ENCODE data around the gene RBMS3. TPM values are rescaled to one million over a fixed set of nuclear protein-coding genes. Genes with fewer than 3 reads are reported as not detected.

The RBMS3 gene
- total RNA-seq, 1 donor from 2014 or later, result 23.7 TPM

GRCh38 chr3:29344935-29345334 lies 64.1 kb downstream of the RBMS3 start:
- TF ChIP-seq CTCF (IDR thresholded peaks at IDR 0.05; ENCODE audit: insufficient read depth, low read length, poor library complexity, severe bottlenecking), result no peak
- no peak overlapping the region for H3K4me3 ChIP-seq (ENCODE audit: low read depth, low read length)
- no peaks in the 10 kb centered on the region for H3K27me3 ChIP-seq (ENCODE audit: control insufficient read depth, insufficient read depth, low read length)
- no peaks in the 10 kb centered on the region for H3K36me3 ChIP-seq (ENCODE audit: control insufficient read depth, insufficient read depth, low read length)
- no peak for DNase-seq (ENCODE audit: low read depth)

GRCh38 chr3:29345516-29346300 lies 64.8 kb downstream of the RBMS3 start:
- H3K36me3 ChIP-seq (ENCODE audit: control insufficient read depth, insufficient read depth, low read length), result no peaks in the 10 kb centered on the region
- TF ChIP-seq CTCF (IDR thresholded peaks at IDR 0.05; ENCODE audit: insufficient read depth, low read length, poor library complexity, severe bottlenecking), result no peak

GRCh38 chr3:29346828-29347227 lies 66.0 kb downstream of the RBMS3 start:
- no peak for TF ChIP-seq CTCF (IDR thresholded peaks at IDR 0.05; ENCODE audit: insufficient read depth, low read length, poor library complexity, severe bottlenecking)
- H3K36me3 ChIP-seq (ENCODE audit: control insufficient read depth, insufficient read depth, low read length), result no peaks in the 10 kb centered on the region
- DNase-seq (ENCODE audit: low read depth), result no peak
- no peak overlapping the region for H3K4me3 ChIP-seq (ENCODE audit: low read depth, low read length)
- H3K27me3 ChIP-seq (ENCODE audit: control insufficient read depth, insufficient read depth, low read length), result no peaks in the 10 kb centered on the region

More at GRCh38 chr3:29345516-29346300, 64.8 kb downstream of the RBMS3 start:
- Histone ChIP-seq H3K4me3 (ENCODE audit: low read depth, low read length) (no peak overlapping the region), H3K27me3 (ENCODE audit: control insufficient read depth, insufficient read depth, low read length) (no peaks in the 10 kb centered on the region)
- DNase-seq (ENCODE audit: low read depth), result no peak

GRCh38 chr3:29347412-29347811 lies 66.5 kb downstream of the RBMS3 start:
- no peak for DNase-seq (ENCODE audit: low read depth)
- TF ChIP-seq CTCF (IDR thresholded peaks at IDR 0.05; ENCODE audit: insufficient read depth, low read length, poor library complexity, severe bottlenecking), result no peak
- Histone ChIP-seq H3K36me3 (ENCODE audit: control insufficient read depth, insufficient read depth, low read length) (no peaks in the 10 kb centered on the region), H3K4me3 (ENCODE audit: low read depth, low read length) (no peak overlapping the region), H3K27me3 (ENCODE audit: control insufficient read depth, insufficient read depth, low read length) (no peaks in the 10 kb centered on the region)

GRCh38 chr3:29348316-29348715 lies 67.4 kb downstream of the RBMS3 start:
- Histone ChIP-seq H3K4me3 (ENCODE audit: low read depth, low read length) (no peak overlapping the region), H3K36me3 (ENCODE audit: control insufficient read depth, insufficient read depth, low read length) (no peaks in the 10 kb centered on the region), H3K27me3 (ENCODE audit: control insufficient read depth, insufficient read depth, low read length) (no peaks in the 10 kb centered on the region)
- no peak for DNase-seq (ENCODE audit: low read depth)
- TF ChIP-seq CTCF (IDR thresholded peaks at IDR 0.05; ENCODE audit: insufficient read depth, low read length, poor library complexity, severe bottlenecking), result no peak

GRCh38 chr3:29349049-29349448 lies 68.2 kb downstream of the RBMS3 start:
- no peak for DNase-seq (ENCODE audit: low read depth)
- Histone ChIP-seq H3K27me3 (ENCODE audit: control insufficient read depth, insufficient read depth, low read length) (no peaks in the 10 kb centered on the region), H3K4me3 (ENCODE audit: low read depth, low read length) (no peak overlapping the region), H3K36me3 (ENCODE audit: control insufficient read depth, insufficient read depth, low read length) (no peaks in the 10 kb centered on the region)
- TF ChIP-seq CTCF (IDR thresholded peaks at IDR 0.05; ENCODE audit: insufficient read depth, low read length, poor library complexity, severe bottlenecking), result no peak
